Mucosa of descending colon (tissue), 3 donors: Measurements from ENCODE around the gene BCLAF1. TPM values are rescaled to one million over a fixed set of nuclear protein-coding genes. Genes with fewer than 3 reads are reported as not detected.

Source experiments
- ATAC-seq: fragments of 200-7000 bp; cut with Tn5 transposase; one replicate; pipeline ENCODE4 v1.9.1; 2020; ENCODE audit warnings: mild to moderate bottlenecking, moderate library complexity
- DNase-seq, 3 donors: peaks; one replicate each; pipeline ENCODE4 v3.0.0-alpha.2; 2020
- H3K36me3 ChIP-seq: fragments of 200-600 bp; one replicate; pipeline ENCODE4 v1.8.0; 2021; ENCODE audit warnings: low read depth, mild to moderate bottlenecking
- H3K4me1 ChIP-seq: fragments of 200-600 bp; one replicate; pipeline ENCODE4 v1.8.0; 2021; ENCODE audit warnings: low read depth, mild to moderate bottlenecking
- H3K4me3 ChIP-seq: fragments of 200-600 bp; one replicate; pipeline ENCODE4 v1.8.0; 2021; ENCODE audit warnings: mild to moderate bottlenecking
- H3K9me3 ChIP-seq: fragments of 200-600 bp; one replicate; pipeline ENCODE4 v1.8.0; 2021; ENCODE audit warnings: mild to moderate bottlenecking
- intact Hi-C, 2 donors: fragments of 100-400 bp; cut with DNase I in 1 of 2; cut with micrococcal nuclease in 1 of 2; formaldehyde crosslinking; loops; one replicate each; pipeline versions ENCODE4 v1.11.0 to v1.11.1; 2022; cut with DNase I, micrococcal nuclease
- total RNA-seq, 3 donors: library from RNA; stranded (reverse); fragmentation: NEBNext Ultra II Directional in 2 of 3; extraction: Animal tissue kit (Norgen Biotek cat#: 25700) in 2 of 3; gene quantifications; one replicate each; pipeline versions ENCODE4 v1.2.1 to v1.2.4, GENCODE V29; 2021 to 2023
- TF ChIP-seq, protein P1 (sequence below): fragments of 200-600 bp; IDR thresholded peaks from one replicate; pipeline ENCODE4 v1.8.0; 2022; ENCODE audit warnings: antibody characterized with exemption, mild to moderate bottlenecking
- donor health status: DM: no; HTN: no; CAD: no; lungs with moderate emphysema.
- donor health status: DM: no; HTN: no; CAD: no.
- donor health status: DM: no; HTN: yes; CAD: no.

Gene BCLAF1
- total RNA-seq, 3 donors from 2014 or later = 111 to 130 (median 123) TPM

DNA sequence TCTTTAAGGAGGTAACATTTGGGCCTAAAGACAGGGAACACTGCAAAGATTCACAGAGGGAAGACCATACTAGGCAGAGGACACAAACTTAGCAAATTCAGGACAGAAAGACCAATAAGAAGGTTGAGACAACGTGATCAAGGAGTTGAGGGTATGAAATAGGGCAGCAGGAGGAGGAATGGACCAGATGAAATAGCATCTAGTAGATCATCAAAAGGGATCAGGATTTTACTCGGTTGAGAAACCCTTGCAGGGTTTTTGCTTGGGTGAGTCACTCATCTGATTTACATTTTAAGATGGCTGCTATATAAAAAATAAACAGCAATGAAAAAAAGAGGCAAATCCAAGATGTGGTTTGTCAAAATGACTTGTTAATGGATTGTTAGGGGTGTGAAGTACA is 4.7 kb downstream of the BCLAF1 start:
- DNase-seq (no peak), ATAC-seq (no peak)
- Histone ChIP-seq H3K4me1 (peaks cover 78% of the 10 kb centered on the region), H3K4me3 (no peak overlapping the region), H3K9me3 (no peaks in the 10 kb centered on the region), H3K36me3 (no peaks in the 10 kb centered on the region)
- TF ChIP-seq, protein P1, sequence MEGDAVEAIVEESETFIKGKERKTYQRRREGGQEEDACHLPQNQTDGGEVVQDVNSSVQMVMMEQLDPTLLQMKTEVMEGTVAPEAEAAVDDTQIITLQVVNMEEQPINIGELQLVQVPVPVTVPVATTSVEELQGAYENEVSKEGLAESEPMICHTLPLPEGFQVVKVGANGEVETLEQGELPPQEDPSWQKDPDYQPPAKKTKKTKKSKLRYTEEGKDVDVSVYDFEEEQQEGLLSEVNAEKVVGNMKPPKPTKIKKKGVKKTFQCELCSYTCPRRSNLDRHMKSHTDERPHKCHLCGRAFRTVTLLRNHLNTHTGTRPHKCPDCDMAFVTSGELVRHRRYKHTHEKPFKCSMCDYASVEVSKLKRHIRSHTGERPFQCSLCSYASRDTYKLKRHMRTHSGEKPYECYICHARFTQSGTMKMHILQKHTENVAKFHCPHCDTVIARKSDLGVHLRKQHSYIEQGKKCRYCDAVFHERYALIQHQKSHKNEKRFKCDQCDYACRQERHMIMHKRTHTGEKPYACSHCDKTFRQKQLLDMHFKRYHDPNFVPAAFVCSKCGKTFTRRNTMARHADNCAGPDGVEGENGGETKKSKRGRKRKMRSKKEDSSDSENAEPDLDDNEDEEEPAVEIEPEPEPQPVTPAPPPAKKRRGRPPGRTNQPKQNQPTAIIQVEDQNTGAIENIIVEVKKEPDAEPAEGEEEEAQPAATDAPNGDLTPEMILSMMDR = no peak
- intact Hi-C loops = no loop called here

DNA sequence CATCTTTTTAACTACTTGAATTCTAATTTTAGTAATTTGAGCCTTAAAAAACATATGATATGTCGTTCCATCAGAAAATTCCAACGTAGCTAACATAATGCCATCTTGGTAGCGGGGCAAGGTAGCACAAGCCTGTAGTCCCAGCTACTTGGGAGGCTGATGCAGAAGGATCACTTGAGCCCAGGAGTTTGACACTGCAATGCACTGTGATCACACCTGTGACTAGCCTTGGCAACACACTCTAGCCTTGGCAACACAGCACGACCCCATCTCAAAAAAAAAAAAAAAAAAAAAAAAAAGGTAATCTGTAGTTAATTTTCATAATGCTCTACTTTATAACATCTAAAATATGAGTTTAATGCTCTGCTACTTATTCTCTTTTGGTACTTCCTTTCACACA is 6.7 kb downstream of the BCLAF1 start:
- TF ChIP-seq, protein P1 = no peak
- Histone ChIP-seq H3K4me3 (no peak overlapping the region), H3K9me3 (no peaks in the 10 kb centered on the region), H3K4me1 (peaks cover 76% of the 10 kb centered on the region), H3K36me3 (no peaks in the 10 kb centered on the region)
- no peak for DNase-seq
- intact Hi-C loops = no loop called here
- no peak for ATAC-seq

DNA sequence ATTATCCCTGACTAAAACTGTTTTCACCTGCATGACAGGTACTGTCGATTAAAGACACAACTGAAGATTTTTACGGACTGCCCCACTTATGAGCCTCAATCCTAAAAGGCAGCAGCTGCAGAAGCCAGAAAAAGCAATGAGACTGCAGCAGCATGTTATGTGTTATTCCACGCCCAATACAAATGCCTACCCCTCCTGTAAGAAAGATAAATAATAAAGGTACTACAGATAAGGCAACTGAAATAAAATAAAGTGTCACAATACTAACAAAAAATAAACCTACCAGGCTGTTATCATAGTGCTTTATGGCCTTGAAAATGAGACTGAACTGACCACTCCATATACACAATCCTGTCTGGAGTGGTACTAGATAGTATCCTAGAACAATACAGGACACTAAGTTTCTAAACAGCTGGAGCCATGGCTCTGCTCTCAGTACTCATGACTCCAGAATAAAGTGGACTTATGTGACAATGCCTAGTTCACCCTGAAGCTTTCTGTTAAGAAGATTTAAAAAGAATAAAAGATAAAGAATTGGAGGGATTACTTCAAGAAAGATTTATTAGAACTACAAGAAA is 9.5 kb downstream of the BCLAF1 start:
- no peaks in the 10 kb centered on the region for H3K36me3 ChIP-seq
- TF ChIP-seq, protein P1 = no peak
- peaks cover 51% of the 10 kb centered on the region for H3K4me1 ChIP-seq
- DNase-seq (no peak), ATAC-seq (peak; percentile 76)
- no peaks in the 10 kb centered on the region for H3K9me3 ChIP-seq
- H3K4me3 ChIP-seq = no peak overlapping the region
- intact Hi-C loops = no loop called here

DNA sequence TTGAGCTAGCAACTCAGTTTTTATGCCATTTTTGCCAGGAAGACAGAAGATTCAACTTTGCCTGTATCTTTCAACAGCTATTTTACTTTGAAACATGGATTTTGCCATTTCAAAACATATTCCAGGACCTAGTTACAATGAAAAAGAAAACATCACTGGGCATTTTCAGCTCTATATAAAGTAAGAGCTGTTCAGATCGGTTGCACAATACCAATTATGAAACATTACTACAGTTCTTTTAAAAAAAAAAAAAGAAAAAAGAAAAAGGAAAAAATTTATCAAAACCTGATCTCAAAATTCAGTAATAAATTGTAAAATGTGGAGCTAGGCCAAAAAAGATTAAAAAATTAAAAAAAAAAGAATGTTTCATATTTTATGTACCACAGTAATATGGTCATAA is 15.6 kb downstream of the BCLAF1 start:
- ATAC-seq = no peak
- Histone ChIP-seq H3K4me3 (no peak overlapping the region), H3K9me3 (no peaks in the 10 kb centered on the region), H3K36me3 (peaks cover 7% of the 10 kb centered on the region), H3K4me1 (no peaks in the 10 kb centered on the region)
- intact Hi-C loops = no loop called here
- TF ChIP-seq, protein P1 = no peak
- no peak for DNase-seq

DNA sequence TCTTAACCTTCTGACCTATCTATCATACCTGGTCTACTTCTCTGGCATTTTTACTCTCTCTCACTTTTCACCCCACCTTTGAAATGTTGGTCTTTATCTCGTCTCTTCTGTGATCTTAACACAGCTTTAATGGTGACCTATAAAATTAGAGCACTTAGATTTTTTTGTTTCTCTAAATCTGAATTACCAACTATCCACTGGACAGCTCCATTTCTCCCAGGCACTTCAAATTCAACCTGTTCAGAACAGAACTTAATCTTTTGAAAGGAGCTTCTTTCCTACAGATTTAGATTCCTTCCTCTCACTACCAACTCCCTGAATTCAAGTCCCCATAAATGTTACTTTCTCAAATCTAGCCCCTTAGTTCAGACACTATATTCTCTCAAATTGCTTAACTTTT is 24.5 kb downstream of the BCLAF1 start:
- intact Hi-C loops = no loop called here
- TF ChIP-seq, protein P1 = no peak
- DNase-seq (no peak), ATAC-seq (no peak)
- Histone ChIP-seq H3K36me3 (peaks cover 19% of the 10 kb centered on the region), H3K4me1 (no peaks in the 10 kb centered on the region), H3K4me3 (no peak overlapping the region), H3K9me3 (no peaks in the 10 kb centered on the region)

DNA sequence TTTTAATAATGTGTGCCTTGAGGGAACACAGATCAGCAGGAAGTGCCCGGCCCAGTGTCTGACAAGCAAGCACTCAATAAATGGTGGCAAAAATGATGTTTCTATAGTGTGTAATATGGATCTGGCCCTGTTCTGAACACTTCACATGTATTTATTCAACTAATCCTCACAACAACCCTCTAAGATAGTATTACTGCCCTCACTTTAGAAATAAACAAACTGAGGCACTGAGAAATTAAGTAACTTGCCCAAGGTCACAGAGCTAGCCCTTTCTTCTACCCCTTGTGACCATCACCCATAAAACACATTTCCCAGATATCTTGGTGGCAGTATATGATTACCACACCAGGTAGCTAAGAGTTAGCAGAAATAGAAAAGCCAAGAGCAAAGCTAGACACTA is 26.7 kb downstream of the BCLAF1 start:
- Histone ChIP-seq H3K36me3 (peaks cover 6% of the 10 kb centered on the region), H3K9me3 (no peaks in the 10 kb centered on the region), H3K4me3 (no peak overlapping the region), H3K4me1 (no peaks in the 10 kb centered on the region)
- TF ChIP-seq, protein P1 = no peak
- ATAC-seq (no peak), DNase-seq (no peak)
- intact Hi-C loops = no loop called here
